C4-2B (cell line): Measurements from ENCODE around the gene PDLIM5.
"Not testable (repeated sequence)": the region's sequence is repeated elsewhere in the genome, so short reads cannot be mapped to it uniquely, and the experiment has no call there.

Experiments used
- H3K27ac ChIP-seq: fragments of 450-650 bp; 2 replicates; pipeline ENCODE4 v1.5.1; 2017
- CTCF ChIP-seq: fragments of 450-650 bp; conservative IDR thresholded peaks from 2 replicates; pipeline ENCODE4 v1.5.1; 2017; ENCODE audit warnings: mild to moderate bottlenecking
- ZFX ChIP-seq: fragments of 450-650 bp; IDR thresholded peaks from 2 replicates; pipeline ENCODE4 v1.6.1; 2017

PDLIM5 gene

GRCh38 chr4:94653095-94653649 lies 201.4 kb downstream of the PDLIM5 start:
- no peak for TF ChIP-seq ZFX
- no peak for TF ChIP-seq CTCF
- no peak overlapping the region for H3K27ac ChIP-seq

GRCh38 chr4:94653984-94654609 lies 202.4 kb downstream of the PDLIM5 start:
- TF ChIP-seq ZFX (no peak), CTCF (no peak)
- H3K27ac ChIP-seq = peak overlapping the region; percentile 73; the same call in 1 of the 2 replicates

GRCh38 chr4:94654714-94655113 lies 203.0 kb downstream of the PDLIM5 start:
- H3K27ac ChIP-seq = peak overlapping the region; percentile 73; the same call in 1 of the 2 replicates
- TF ChIP-seq ZFX = no peak
- no peak for TF ChIP-seq CTCF

- H3K27ac ChIP-seq = no peak overlapping the region
- TF ChIP-seq CTCF (no peak), ZFX (no peak)
These were observed 208.9 kb downstream of the PDLIM5 start for GRCh38 chr4:94660614-94661013.

- H3K27ac ChIP-seq = not testable (repeated sequence)
These were observed 213.3 kb downstream of the PDLIM5 start for GRCh38 chr4:94665021-94665420.

- no peak overlapping the region for H3K27ac ChIP-seq
- TF ChIP-seq CTCF (no peak), ZFX (no peak)
These were observed 214.0 kb downstream of the PDLIM5 start for GRCh38 chr4:94665500-94666404.

- H3K27ac ChIP-seq = no peak overlapping the region
- TF ChIP-seq ZFX = no peak
- TF ChIP-seq CTCF = no peak
These were observed 217.0 kb downstream of the PDLIM5 start for GRCh38 chr4:94668724-94669123.
